ENCODE results near the gene PACRG.

- TF ChIP-seq CTCF (IDR thresholded peaks at IDR 0.05) (no peak), POLR2A (IDR thresholded peaks at IDR 0.05) (no peak)
These were observed 349.4 kb downstream of the PACRG start for GRCh38 chr6:163077134-163077533.

Measured in ovary (tissue), 3 donors.